HG02571 (cell line): Measurements from ENCODE around the gene PCDHB9.
"Not testable (repeated sequence)": the region's sequence is repeated elsewhere in the genome, so short reads cannot be mapped to it uniquely, and the experiment has no call there.

Experiments used
- ATAC-seq: cut with Tn5 transposase; IDR thresholded peaks from one replicate; pipeline ENCODE4 v1.9.1; 2021; ENCODE audit warnings: mild to moderate bottlenecking, moderate library complexity; ENCODE audit not compliant: unreplicated experiment

The PCDHB9 gene

DNA sequence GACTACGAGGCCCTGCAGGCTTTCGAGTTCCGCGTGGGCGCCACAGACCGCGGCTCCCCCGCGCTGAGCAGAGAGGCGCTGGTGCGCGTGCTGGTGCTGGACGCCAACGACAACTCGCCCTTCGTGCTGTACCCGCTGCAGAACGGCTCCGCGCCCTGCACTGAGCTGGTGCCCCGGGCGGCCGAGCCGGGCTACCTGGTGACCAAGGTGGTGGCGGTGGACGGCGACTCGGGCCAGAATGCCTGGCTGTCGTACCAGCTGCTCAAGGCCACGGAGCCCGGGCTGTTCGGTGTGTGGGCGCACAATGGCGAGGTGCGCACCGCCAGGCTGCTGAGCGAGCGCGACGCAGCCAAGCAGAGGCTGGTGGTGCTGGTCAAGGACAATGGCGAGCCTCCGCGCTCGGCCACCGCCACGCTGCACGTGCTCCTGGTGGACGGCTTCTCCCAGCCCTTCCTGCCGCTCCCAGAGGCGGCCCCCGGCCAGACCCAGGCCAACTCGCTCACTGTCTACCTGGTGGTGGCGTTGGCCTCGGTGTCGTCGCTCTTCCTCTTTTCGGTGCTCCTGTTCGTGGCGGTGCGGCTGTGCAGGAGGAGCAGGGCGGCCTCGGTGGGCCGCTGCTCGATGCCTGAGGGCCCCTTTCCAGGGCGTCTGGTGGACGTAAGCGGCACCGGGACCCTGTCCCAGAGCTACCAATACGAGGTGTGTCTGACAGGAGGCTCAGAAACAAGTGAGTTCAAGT, 2.7 kb upstream of the PCDHB9 start:
- ATAC-seq = not testable (repeated sequence)

DNA sequence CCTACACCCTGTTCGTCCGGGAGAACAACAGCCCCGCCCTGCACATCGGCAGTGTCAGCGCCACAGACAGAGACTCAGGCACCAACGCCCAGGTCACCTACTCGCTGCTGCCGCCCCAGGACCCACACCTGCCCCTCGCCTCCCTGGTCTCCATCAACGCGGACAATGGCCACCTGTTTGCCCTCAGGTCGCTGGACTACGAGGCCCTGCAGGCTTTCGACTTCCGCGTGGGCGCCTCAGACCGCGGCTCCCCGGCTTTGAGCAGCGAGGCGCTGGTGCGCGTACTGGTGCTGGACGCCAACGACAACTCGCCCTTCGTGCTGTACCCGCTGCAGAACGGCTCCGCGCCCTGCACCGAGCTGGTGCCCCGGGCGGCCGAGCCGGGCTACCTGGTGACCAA, 1.7 kb downstream of the PCDHB9 start:
- not testable (repeated sequence) for ATAC-seq

DNA sequence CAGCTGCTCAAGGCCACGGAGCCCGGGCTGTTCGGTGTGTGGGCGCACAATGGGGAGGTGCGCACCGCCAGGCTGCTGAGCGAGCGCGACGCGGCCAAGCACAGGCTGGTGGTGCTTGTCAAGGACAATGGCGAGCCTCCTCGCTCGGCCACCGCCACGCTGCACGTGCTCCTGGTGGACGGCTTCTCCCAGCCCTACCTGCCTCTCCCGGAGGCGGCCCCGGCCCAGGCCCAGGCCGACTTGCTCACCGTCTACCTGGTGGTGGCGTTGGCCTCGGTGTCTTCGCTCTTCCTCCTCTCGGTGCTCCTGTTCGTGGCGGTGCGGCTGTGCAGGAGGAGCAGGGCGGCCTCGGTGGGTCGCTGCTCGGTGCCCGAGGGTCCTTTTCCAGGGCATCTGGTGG, 2.2 kb downstream of the PCDHB9 start:
- not testable (repeated sequence) for ATAC-seq

DNA sequence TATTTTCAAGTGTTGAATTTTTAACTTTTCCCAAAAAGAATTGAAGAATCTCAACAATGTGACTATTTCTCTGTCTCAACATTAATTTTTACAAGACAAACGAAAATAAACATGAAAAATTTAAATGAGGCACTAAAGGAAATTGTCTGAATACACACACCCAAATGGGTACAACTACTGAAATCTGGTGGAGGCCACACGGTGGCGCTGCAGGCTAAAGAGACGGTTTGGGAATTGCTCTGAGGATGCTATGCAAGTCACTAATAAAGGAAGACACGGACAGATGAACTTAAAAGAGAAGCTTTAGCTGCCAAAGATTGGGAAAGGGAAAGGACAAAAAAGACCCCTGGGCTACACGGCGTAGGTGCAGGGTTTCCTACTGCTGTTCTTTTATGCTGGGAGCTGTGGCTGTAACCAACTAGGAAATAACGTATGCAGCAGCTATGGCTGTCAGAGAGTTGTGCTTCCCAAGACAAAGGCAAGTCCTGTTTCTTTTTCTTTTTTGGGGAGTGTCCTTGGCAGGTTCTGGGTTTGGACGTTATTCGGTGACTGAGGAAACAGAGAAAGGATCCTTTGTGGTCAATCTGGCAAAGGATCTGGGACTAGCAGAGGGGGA, 5.3 kb downstream of the PCDHB9 start, which contains the start of gene PCDHB10:
Gene PCDHB10 (plus strand): TSS at position 244 of the 616 bp plus-strand sequence. CDS start 200 bp downstream, at position 444.
- ATAC-seq = no peak

DNA sequence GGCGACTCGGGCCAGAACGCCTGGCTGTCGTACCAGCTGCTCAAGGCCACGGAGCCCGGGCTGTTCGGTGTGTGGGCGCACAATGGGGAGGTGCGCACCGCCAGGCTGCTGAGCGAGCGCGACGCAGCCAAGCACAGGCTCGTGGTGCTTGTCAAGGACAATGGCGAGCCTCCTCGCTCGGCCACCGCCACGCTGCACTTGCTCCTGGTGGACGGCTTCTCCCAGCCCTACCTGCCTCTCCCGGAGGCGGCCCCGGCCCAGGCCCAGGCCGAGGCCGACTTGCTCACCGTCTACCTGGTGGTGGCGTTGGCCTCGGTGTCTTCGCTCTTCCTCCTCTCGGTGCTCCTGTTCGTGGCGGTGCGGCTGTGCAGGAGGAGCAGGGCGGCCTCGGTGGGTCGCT, 7.4 kb downstream of the PCDHB9 start:
- ATAC-seq = not testable (repeated sequence)

DNA sequence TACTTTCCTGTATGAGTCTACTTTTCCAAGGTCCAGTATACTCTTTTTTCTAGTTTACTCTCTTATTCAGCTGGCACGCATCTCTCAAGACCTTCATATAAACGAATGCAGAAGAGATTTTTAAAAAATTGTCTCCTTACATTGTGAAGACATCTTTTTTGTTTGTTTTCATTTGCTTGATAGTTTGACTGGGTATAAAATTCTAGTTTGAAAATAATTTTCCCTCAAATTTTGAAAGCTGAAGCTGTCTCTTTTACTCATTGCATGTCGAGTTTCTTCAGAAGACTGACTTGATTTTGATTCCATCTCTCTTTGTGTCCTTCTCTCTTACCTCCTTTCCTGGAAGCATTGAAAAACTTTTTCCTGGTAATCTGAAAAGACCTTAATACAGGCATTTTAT, 9.4 kb downstream of the PCDHB9 start:
- no peak for ATAC-seq

DNA sequence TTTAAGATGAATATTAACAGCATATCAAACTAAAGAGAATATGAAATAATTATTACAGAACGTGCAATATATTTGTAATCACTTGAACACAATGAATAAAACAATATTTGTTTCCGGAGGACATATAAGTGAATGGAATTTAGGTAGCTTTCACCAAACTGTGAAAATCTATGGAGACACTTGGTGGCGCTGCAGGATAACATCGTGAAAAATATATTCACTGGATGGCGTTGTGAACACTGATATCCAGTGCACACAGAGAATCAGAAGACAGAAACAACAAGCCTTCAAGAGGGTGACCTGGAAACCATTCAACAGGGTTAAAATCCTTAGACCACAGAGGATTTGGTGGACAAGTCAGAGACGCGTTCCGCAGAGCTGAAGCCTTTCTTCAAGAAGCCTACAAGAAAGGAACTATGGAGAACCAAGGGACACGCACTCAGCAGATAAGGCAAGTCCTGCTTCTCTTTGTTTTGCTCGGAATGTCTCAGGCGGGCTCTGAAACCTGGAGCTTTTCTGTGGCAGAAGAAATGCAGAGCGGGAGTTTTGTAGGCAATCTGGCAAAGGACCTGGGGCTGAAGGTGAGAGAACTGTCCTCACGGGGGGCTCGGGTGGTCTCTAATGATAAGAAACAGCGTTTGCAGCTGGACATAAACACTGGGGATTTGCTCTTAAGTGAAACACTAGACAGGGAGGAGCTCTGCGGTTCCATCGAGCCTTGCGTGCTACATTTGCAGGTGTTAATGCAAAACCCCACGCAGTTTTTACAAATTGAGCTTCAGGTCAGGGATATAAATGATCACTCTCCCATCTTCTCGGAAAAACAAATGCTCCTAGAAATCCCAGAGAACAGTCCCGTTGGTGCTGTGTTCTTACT, 12.6 kb downstream of the PCDHB9 start, which contains the start of gene PCDHB11:
Gene PCDHB11 (plus strand): TSS at position 269 of the 877 bp plus-strand sequence. CDS start 148 bp downstream, at position 417.
- no peak for ATAC-seq

DNA sequence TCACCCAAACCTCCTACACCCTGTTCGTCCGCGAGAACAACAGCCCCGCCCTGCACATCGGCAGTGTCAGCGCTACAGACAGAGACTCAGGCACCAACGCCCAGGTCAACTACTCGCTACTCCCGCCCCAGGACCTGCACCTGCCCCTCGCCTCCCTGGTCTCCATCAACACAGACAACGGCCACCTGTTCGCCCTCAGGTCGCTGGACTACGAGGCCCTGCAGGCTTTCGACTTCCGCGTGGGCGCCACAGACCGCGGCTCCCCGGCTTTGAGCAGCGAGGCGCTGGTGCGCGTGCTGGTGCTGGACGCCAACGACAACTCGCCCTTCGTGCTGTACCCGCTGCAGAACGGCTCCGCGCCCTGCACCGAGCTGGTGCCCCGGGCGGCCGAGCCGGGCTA, 14.2 kb downstream of the PCDHB9 start:
- ATAC-seq = not testable (repeated sequence)

DNA sequence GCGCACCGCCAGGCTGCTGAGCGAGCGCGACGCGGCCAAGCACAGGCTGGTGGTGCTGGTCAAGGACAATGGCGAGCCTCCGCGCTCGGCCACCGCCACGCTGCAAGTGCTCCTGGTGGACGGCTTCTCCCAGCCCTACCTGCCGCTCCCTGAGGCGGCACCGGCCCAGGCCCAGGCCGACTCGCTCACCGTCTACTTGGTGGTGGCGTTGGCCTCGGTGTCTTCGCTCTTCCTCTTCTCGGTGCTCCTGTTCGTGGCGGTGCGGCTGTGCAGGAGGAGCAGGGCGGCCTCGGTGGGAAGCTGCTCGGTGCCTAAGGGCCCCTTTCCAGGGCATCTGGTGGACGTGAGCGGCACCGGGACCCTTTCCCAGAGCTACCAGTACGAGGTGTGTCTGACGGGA, 14.7 kb downstream of the PCDHB9 start:
- not testable (repeated sequence) for ATAC-seq

DNA sequence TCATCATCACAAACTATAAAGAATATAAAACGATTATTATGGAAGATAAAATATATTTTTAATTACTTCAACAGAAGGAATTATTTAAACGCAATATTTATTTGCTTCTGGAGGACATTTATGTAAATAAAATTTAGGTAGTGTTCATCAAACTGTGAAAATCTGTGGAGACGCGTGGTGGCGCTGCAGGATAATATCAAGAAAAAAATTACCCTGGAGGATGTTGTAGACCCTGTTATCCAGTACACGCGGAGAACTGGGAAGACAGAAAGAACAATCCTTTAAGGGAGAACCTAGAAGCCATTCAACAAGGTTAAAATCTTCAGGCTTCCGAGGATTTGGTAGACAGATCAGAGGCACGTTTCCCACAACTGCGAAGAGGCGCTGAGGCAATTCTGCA, 21.5 kb downstream of the PCDHB9 start, which contains the start of gene PCDHB12:
Gene PCDHB12 (plus strand): TSS at position 242 of the 400 bp plus-strand sequence. CDS start 189 bp downstream, outside the sequence.
- no peak for ATAC-seq

DNA sequence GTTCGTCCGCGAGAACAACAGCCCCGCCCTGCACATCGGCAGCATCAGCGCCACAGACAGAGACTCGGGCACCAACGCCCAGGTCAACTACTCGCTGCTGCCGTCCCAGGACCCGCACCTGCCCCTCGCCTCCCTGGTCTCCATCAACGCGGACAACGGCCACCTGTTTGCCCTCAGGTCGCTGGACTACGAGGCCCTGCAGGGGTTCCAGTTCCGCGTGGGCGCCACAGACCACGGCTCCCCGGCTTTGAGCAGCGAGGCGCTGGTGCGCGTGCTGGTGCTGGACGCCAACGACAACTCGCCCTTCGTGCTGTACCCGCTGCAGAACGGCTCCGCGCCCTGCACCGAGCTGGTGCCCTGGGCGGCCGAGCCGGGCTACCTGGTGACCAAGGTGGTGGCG, 23.3 kb downstream of the PCDHB9 start:
- ATAC-seq = not testable (repeated sequence)

DNA sequence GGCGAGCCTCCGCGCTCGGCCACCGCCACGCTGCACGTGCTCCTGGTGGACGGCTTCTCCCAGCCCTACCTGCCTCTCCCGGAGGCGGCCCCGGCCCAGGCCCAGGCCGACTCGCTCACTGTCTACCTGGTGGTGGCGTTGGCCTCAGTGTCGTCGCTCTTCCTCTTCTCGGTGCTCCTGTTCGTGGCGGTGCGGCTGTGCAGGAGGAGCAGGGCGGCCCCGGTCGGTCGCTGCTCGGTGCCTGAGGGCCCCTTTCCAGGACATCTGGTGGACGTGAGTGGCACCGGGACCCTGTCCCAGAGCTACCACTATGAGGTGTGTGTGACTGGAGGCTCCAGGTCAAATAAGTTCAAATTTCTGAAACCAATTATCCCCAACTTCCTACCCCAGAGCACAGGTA, 23.9 kb downstream of the PCDHB9 start:
- ATAC-seq = not testable (repeated sequence)

DNA sequence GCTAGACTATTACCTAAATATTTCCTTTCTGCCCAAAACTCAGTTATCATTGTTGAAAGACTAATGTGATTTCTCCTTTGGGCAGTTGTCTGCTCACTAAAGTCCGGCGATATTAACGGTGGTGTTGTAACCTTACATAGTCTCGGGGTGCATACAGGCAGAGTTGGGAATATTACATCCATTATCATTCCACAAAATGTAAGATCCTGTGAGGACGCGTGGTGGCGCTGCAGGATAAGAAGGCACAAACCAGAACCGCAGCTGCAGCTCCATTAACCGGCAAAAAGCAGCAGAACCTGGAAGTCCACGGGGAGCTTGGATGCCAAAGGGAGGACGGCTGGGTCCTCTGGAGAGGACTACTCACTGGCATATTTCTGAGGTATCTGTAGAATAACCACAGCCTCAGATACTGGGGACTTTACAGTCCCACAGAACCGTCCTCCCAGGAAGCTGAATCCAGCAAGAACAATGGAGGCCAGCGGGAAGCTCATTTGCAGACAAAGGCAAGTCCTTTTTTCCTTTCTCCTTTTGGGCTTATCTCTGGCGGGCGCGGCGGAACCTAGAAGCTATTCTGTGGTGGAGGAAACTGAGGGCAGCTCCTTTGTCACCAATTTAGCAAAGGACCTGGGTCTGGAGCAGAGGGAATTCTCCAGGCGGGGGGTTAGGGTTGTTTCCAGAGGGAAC, 26.8 kb downstream of the PCDHB9 start, which contains the start of gene PCDHB13:
Gene PCDHB13 (plus strand): TSS at position 264 of the 684 bp plus-strand sequence. CDS start 205 bp downstream, at position 469.
- ATAC-seq = not testable (repeated sequence)

DNA sequence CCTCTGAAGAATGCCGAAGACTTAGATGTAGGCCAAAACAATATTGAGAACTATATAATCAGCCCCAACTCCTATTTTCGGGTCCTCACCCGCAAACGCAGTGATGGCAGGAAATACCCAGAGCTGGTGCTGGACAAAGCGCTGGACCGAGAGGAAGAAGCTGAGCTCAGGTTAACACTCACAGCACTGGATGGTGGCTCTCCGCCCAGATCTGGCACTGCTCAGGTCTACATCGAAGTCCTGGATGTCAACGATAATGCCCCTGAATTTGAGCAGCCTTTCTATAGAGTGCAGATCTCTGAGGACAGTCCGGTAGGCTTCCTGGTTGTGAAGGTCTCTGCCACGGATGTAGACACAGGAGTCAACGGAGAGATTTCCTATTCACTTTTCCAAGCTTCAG, 27.6 kb downstream of the PCDHB9 start:
- ATAC-seq = not testable (repeated sequence)

DNA sequence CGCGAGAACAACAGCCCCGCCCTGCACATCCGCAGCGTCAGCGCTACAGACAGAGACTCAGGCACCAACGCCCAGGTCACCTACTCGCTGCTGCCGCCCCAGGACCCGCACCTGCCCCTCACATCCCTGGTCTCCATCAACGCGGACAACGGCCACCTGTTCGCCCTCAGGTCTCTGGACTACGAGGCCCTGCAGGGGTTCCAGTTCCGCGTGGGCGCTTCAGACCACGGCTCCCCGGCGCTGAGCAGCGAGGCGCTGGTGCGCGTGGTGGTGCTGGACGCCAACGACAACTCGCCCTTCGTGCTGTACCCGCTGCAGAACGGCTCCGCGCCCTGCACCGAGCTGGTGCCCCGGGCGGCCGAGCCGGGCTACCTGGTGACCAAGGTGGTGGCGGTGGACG, 28.5 kb downstream of the PCDHB9 start:
- not testable (repeated sequence) for ATAC-seq

DNA sequence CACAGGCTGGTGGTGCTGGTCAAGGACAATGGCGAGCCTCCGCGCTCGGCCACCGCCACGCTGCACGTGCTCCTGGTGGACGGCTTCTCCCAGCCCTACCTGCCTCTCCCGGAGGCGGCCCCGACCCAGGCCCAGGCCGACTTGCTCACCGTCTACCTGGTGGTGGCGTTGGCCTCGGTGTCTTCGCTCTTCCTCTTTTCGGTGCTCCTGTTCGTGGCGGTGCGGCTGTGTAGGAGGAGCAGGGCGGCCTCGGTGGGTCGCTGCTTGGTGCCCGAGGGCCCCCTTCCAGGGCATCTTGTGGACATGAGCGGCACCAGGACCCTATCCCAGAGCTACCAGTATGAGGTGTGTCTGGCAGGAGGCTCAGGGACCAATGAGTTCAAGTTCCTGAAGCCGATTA, 29.1 kb downstream of the PCDHB9 start:
- not testable (repeated sequence) for ATAC-seq

DNA sequence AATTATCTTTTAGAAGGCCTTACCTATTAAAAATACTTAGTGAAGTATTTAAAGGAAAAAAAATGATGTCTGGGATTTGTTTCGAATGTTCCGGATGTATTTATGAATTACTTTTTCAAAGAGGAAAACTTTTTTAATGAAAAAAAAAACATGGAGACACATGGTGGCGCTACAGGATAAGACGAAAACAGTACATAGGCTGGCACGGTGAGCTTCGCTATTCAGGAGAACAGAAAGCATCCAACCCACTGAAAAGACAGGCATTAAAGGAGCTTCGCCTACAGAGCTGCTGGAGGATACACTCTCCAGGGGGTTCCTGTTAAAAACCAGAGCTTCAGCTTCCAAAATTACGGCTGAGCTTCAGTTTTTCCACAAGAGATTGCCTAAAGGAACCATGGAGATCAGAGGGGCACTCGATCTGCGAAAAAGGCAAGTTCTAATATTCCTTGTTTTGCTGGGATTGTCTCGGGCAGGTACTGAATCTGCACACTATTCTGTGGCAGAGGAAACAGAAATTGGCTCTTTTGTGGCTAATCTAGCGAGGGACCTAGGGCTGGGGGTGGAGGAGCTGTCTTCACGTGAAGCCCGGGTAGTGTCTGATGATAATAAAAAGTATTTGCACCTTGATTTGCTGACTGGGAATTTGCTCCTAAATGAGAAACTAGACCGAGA, 36.3 kb downstream of the PCDHB9 start, which contains the start of gene PCDHB14:
Gene PCDHB14 (plus strand): TSS at position 232 of the 672 bp plus-strand sequence. CDS start 163 bp downstream, at position 395.
- ATAC-seq = no peak

DNA sequence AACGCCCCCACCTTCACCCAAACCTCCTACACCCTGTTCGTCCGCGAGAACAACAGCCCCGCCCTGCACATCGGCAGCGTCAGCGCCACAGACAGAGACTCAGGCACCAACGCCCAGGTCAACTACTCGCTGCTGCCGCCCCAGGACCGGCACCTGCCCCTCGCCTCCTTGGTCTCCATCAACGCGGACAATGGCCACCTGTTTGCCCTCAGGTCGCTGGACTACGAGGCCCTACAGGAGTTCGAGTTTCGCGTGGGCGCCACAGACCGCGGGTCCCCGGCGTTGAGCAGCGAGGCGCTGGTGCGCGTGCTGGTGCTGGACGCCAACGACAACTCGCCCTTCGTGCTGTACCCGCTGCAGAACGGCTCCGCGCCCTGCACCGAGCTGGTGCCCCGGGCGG, 37.9 kb downstream of the PCDHB9 start:
- ATAC-seq = not testable (repeated sequence)

DNA sequence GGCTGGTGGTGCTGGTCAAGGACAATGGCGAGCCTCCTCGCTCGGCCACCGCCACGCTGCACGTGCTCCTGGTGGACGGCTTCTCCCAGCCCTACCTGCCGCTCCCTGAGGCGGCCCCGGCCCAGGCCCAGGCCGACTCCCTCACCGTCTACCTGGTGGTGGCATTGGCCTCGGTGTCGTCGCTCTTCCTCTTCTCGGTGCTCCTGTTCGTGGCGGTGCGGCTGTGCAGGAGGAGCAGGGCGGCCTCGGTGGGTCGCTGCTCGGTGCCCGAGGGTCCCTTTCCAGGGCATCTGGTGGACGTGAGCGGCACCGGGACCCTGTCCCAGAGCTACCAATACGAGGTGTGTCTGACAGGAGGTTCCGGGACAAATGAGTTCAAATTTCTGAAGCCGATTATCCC, 38.5 kb downstream of the PCDHB9 start:
- not testable (repeated sequence) for ATAC-seq
